Measurements from ENCODE around the gene OR4B1. TPM values are rescaled to one million over a fixed set of nuclear protein-coding genes. Genes with fewer than 3 reads are reported as not detected.

Gene OR4B1
- total RNA-seq, 2 donors from 2014 or later: not detected

DNA sequence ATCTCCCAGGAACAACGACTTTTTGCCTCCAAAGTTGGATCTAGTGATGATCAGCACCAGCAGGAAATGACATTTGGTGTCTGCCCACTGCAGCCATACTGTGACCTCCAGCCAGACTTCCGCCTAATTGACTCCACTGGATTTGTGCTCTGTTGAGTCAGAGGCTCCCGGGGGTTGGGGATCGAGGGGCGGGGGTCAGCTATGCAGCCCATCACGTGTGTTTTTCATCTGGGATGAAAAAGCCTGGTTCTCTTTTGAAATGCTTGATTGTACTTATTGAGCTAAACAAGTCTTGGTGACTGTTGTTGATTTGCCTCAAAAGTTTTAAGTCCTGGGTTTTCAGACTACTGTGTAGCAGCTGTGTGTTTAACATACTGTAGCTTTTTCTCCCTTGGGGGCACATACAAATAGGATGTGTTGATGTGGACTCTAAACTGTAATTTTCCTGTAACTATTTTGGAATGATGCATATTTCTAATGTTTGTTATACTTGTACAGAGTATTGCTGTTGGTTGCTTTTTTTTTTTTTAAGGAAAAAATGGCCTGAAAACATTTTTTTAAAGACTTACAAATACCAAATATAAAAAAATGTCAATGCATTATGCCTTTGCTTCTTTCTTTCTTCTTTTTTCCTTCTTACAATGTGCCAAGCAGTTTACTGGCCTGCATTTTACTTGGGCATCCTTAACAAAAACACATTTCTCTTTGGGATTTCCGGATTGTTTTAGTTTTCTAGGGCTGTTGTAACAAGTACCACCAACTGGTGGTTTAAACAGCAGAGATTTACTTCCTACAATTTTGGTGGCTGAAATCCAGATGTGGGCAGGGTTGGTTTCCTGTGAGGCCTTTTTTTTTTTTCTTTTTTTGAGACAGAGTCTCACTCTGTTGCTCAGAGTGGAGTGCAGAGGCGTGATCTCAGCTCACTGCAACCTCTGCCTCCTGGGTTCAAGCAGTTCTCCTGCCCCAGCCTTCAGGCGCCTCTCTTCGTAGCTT, 46.1 kb upstream of the OR4B1 start:
- WGBS, 2 donors: 77 to 79% methylated on average over 10 of the region's 10 CpGs
- Histone ChIP-seq H3K4me1 (no peaks in the 10 kb centered on the region), H3K27ac (no peak overlapping the region), H3K4me3 (no peak overlapping the region), H3K27me3 (no peaks in the 10 kb centered on the region), H3K36me3 (replicated peaks in 1 of 2; ENCODE audit: insufficient read depth in 1 of 2, low read depth in 2 of 2) (peaks cover 0 to 3% of the 10 kb centered on the region in 2 donors), H3K9me3 (no peaks in the 10 kb centered on the region)
- no peak for ATAC-seq
- no peak for DNase-seq
- no peak for TF ChIP-seq POLR2A (IDR thresholded peaks at IDR 0.05)
- TF ChIP-seq, protein P1, sequence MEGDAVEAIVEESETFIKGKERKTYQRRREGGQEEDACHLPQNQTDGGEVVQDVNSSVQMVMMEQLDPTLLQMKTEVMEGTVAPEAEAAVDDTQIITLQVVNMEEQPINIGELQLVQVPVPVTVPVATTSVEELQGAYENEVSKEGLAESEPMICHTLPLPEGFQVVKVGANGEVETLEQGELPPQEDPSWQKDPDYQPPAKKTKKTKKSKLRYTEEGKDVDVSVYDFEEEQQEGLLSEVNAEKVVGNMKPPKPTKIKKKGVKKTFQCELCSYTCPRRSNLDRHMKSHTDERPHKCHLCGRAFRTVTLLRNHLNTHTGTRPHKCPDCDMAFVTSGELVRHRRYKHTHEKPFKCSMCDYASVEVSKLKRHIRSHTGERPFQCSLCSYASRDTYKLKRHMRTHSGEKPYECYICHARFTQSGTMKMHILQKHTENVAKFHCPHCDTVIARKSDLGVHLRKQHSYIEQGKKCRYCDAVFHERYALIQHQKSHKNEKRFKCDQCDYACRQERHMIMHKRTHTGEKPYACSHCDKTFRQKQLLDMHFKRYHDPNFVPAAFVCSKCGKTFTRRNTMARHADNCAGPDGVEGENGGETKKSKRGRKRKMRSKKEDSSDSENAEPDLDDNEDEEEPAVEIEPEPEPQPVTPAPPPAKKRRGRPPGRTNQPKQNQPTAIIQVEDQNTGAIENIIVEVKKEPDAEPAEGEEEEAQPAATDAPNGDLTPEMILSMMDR (IDR thresholded peaks at IDR 0.05): no peak
- intact Hi-C loops (cut with DNase I): no loop called here

GRCh38 chr11:48172818-48173609, 43.6 kb upstream of the OR4B1 start:
- H3K4me1 ChIP-seq: no peaks in the 10 kb centered on the region
- ATAC-seq: peak; percentile 75
- no peak overlapping the region for H3K4me3 ChIP-seq

DNA sequence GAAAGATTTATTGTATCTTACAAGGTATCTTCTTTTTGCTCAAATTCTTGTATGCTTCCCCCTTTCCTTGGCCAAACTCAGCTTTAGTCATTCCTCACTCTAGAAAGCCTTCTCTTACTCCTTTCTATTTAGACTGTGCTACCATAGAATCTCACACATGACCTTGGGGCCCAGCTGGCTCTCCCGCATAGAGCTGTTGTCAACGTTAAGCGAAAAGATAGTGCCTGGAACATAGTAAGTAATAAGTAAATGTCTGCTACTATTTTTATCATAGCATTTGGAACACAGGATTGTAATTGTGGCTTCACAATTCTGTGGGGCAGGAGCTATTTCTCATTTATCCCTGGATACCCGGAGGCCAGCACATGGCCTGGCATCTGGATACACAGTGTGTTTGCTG, 38.9 kb upstream of the OR4B1 start:
- TF ChIP-seq, protein P1 (IDR thresholded peaks at IDR 0.05): no peak
- TF ChIP-seq POLR2A (IDR thresholded peaks at IDR 0.05): no peak
- no peaks in the 10 kb centered on the region for H3K4me1 ChIP-seq
- intact Hi-C loops (cut with DNase I): no loop called here
- ATAC-seq (no peak), DNase-seq (no peak)
- no peak overlapping the region for H3K27ac ChIP-seq
- H3K4me3 ChIP-seq: no peak overlapping the region
- H3K27me3 ChIP-seq: no peaks in the 10 kb centered on the region
- 42 to 57% methylated on average over 4 of the region's 4 CpGs for WGBS, 2 donors
- H3K9me3 ChIP-seq: no peaks in the 10 kb centered on the region
- no peaks in the 10 kb centered on the region for H3K36me3 ChIP-seq (replicated peaks in 1 of 2; ENCODE audit: insufficient read depth in 1 of 2, low read depth in 2 of 2)

More at GRCh38 chr11:48172818-48173609, 43.6 kb upstream of the OR4B1 start:
- intact Hi-C loops (cut with DNase I): no loop called here
- H3K36me3 ChIP-seq (replicated peaks in 1 of 2; ENCODE audit: insufficient read depth in 1 of 2, low read depth in 2 of 2): no peaks in the 10 kb centered on the region
- no peaks in the 10 kb centered on the region for H3K9me3 ChIP-seq
- TF ChIP-seq, protein P1 (IDR thresholded peaks at IDR 0.05): peak; percentile 74 to 95 (median 79)
- TF ChIP-seq POLR2A (IDR thresholded peaks at IDR 0.05): no peak
- DNase-seq: peak; percentile 70 to 77 (median 70)
- no peak overlapping the region for H3K27ac ChIP-seq
- no peaks in the 10 kb centered on the region for H3K27me3 ChIP-seq
- 41 to 45% methylated on average over 14 of the region's 14 CpGs for WGBS, 2 donors

DNA sequence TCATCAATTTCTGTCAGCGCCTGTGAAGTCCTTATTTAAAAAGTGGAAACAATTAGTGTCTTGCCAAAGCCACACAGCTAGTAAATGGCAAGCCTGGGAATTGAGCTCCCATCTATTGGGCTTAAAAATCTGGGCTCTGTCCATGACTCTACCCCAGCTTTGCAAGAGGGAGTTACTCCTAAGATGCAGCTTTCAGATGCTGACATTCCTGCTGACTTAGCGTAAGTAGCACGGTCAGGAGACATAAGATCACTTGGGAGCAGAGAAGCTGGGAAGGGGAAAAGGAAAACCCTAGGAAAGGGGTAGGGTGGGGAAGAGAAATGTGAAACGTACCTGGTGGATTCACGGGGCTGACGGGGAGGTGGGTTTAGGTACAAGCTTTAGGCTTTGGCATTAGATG, 36.0 kb upstream of the OR4B1 start:
- Histone ChIP-seq H3K27me3 (no peaks in the 10 kb centered on the region), H3K9me3 (no peaks in the 10 kb centered on the region), H3K4me1 (no peaks in the 10 kb centered on the region), H3K4me3 (no peak overlapping the region), H3K36me3 (replicated peaks in 1 of 2; ENCODE audit: insufficient read depth in 1 of 2, low read depth in 2 of 2) (no peaks in the 10 kb centered on the region), H3K27ac (no peak overlapping the region)
- no peak for TF ChIP-seq POLR2A (IDR thresholded peaks at IDR 0.05)
- TF ChIP-seq, protein P1 (IDR thresholded peaks at IDR 0.05): no peak
- intact Hi-C loops (cut with DNase I): no loop called here
- 65% methylated on average over 6 of the region's 6 CpGs for WGBS, 2 donors
- ATAC-seq: no peak
- DNase-seq: no peak
